ENCODE data around the gene RNASEL. TPM values are rescaled to one million over a fixed set of nuclear protein-coding genes. Genes with fewer than 3 reads are reported as not detected.

Gene RNASEL
- total and polyA plus RNA-seq, 2 experiments from 2014 or later = 0.37 to 0.94 TPM

DNA sequence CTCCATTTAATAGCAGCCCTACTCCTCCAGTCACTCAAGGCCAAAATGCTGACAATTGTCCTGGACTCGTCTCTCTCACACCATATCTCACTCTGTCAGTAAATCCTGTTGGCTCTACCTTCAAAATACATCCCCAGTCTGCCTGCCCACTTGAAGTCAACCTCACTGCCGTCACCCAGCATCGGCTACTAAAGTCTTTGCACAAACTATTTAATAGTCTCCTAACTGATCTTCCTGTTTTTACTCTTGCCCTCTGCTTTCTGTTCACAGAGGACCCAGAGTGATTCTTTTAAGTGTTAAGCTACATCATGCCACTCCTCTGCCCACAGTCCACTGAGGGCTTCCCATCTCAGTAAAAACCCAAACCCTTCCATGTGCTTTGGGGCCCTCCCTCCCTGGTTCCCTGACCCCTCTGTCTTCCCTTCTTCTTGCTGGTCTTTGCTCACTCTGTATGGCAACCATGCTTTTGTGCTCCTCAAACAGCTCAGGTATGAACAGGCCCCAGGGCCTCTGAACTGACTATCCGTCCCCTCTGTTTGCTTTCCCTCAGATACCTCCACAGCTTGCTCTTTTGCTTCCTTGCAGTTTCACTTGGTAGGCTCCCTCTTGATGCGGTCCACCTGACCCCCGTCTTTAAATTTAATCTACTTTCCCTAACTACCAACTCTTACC lies 19.0 kb downstream of the RNASEL start (continued):
- TF ChIP-seq ZNF462 (CRISPR knock-in tag; IDR thresholded peaks at IDR 0.05) (no peak), NANOG (IDR thresholded peaks at IDR 0.05; ENCODE audit: borderline replicate concordance) (no peak), STAT1 (IDR thresholded peaks at IDR 0.05; ENCODE audit: unreplicated experiment) (no peak), EZH2phosphoT487 (IDR thresholded peaks at IDR 0.05; ENCODE audit: unreplicated experiment) (no peak), POLR2AphosphoS5 (IDR thresholded peaks at IDR 0.05; ENCODE audit: low read depth) (no peak), ZNF331 (CRISPR knock-in tag; IDR thresholded peaks at IDR 0.05; ENCODE audit: low read depth) (no peak), CREB1 (CRISPR knock-in tag; IDR thresholded peaks at IDR 0.05; ENCODE audit: low read depth) (no peak), ZNF114 (CRISPR knock-in tag; IDR thresholded peaks at IDR 0.05) (no peak)

- no peak for ATAC-seq
- no peaks in the 10 kb centered on the region for H4K20me1 ChIP-seq (replicated peaks; ENCODE audit: insufficient read depth)
- no peaks in the 10 kb centered on the region; the same call in 2 of the 3 replicates for H3K4me1 Mint-ChIP-seq
- TF ChIP-seq STAT1 (IDR thresholded peaks at IDR 0.05; ENCODE audit: unreplicated experiment) (no peak), CTCF (conservative IDR thresholded peaks at IDR 0.05; ENCODE audit: low read depth in 2 of 2) (no peak), EZH2 (IDR thresholded peaks at IDR 0.05; ENCODE audit: low read depth, unreplicated experiment) (no peak), ZNF331 (CRISPR knock-in tag; IDR thresholded peaks at IDR 0.05; ENCODE audit: low read depth) (no peak), POLR2AphosphoS5 (IDR thresholded peaks at IDR 0.05; ENCODE audit: low read depth) (no peak), ZNF114 (CRISPR knock-in tag; IDR thresholded peaks at IDR 0.05) (no peak), REST (IDR thresholded peaks at IDR 0.05; ENCODE audit: unreplicated experiment) (no peak), JUNB (IDR thresholded peaks at IDR 0.05; ENCODE audit: unreplicated experiment) (no peak), CREB1 (CRISPR knock-in tag; IDR thresholded peaks at IDR 0.05; ENCODE audit: low read depth) (no peak)
Measured at GRCh38 chr1:182568647-182569284, 20.3 kb downstream of the RNASEL start.

More at GRCh38 chr1:182568647-182569284, 20.3 kb downstream of the RNASEL start:
- no peaks in the 10 kb centered on the region for H3K79me2 ChIP-seq (replicated peaks; ENCODE audit: insufficient read depth)
- no peaks in the 10 kb centered on the region for H3F3A ChIP-seq (replicated peaks; ENCODE audit: low read depth)
- H3K27ac ChIP-seq (ENCODE audit: low read depth) = no peak overlapping the region
- DNase-seq (ENCODE audit: low spot score) = no peak
- Mint-ChIP-seq H3K36me3 (ENCODE audit: low read depth) (no peaks in the 10 kb centered on the region), H3K27ac (no peak overlapping the region), H3K4me3 (no peak overlapping the region), H3K27me3 (ENCODE audit: insufficient read depth, low read depth, poor library complexity) (no peaks in the 10 kb centered on the region), H3K9me3 (no peaks in the 10 kb centered on the region; the same call in 2 of the 3 replicates)
- H3K36me3 ChIP-seq (ENCODE audit: insufficient read depth) = no peaks in the 10 kb centered on the region
- no peaks in the 10 kb centered on the region for H3K27me3 ChIP-seq (ENCODE audit: insufficient read depth)
- H3K4me2 ChIP-seq = no peak overlapping the region
- no peak overlapping the region for H3K4me3 ChIP-seq
- H3K4me1 ChIP-seq (ENCODE audit: insufficient read depth) = no peaks in the 10 kb centered on the region
- 0 out of 2 replicates have a peak, but pooled peaks cover 3% of the 10 kb centered on the region for H3K9me2 ChIP-seq (ENCODE audit: insufficient read depth)
- H2AFZ ChIP-seq = no peak overlapping the region

Measured in GM23338 (cell line).